ENCODE measurements around the gene RAPGEF1. TPM values are rescaled to one million over a fixed set of nuclear protein-coding genes. Genes with fewer than 3 reads are reported as not detected.

The RAPGEF1 gene
- total and polyA plus RNA-seq, 2 experiments from 2014 or later: 9.9 to 82.8 TPM

- ATAC-seq (peak; percentile 82), DNase-seq (ENCODE audit: low spot score) (peak; percentile 62)
Observed at GRCh38 chr9:131697097-131697496, 42.8 kb downstream of the RAPGEF1 start.

DNA sequence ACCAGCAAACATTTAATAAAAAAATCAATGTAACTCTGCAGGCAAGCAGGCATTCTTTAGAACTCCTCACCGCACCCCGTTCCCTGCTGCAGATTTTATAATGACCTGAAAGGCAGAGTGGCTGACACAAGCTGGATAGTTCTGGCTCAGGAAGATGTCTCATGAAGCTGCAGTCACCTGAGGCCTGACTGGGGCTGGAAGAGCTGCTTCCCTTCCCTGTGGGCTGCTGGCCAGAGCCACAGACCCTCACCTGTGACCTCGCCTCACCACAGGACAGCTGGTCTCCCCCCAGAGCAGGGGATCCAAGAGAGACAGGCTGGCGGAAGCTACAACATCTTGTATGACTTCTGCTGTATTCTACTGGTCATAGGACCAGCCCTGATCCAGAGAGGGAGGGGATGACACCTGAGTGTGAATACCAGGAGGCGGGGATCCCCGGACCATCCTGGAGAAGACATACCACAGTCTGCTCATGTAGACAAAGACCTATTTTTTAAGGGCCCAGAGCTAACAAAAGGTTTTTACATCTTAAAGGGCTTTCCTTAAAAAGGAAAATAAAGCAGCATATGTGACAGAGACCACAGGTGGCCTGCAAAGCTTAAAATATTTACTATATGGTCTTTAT lies 43.9 kb downstream of the RAPGEF1 start:
- Histone ChIP-seq H3F3A (replicated peaks; ENCODE audit: low read depth) (no peaks in the 10 kb centered on the region), H3K9me2 (ENCODE audit: insufficient read depth) (no peaks in the 10 kb centered on the region), H3K27ac (ENCODE audit: low read depth) (peak overlapping the region; percentile 70), H3K36me3 (ENCODE audit: insufficient read depth) (no peaks in the 10 kb centered on the region), H4K20me1 (replicated peaks; ENCODE audit: insufficient read depth) (no peaks in the 10 kb centered on the region), H3K4me1 (ENCODE audit: insufficient read depth) (peaks cover 73% of the 10 kb centered on the region), H3K4me2 (peak overlapping the region; percentile 54), H3K27me3 (ENCODE audit: insufficient read depth) (no peaks in the 10 kb centered on the region), H3K4me3 (no peak overlapping the region), H2AFZ (no peak overlapping the region), H3K79me2 (replicated peaks; ENCODE audit: insufficient read depth) (peaks cover 77% of the 10 kb centered on the region)
- peak; percentile 61 for DNase-seq (ENCODE audit: low spot score)
- TF ChIP-seq ZNF462 (CRISPR knock-in tag; IDR thresholded peaks at IDR 0.05): 0 out of 2 replicates have a peak, but pooled peaks have one; percentile 13
- no peak for TF ChIP-seq ZNF114 (CRISPR knock-in tag; IDR thresholded peaks at IDR 0.05)
- H3K27ac Mint-ChIP-seq: peak overlapping the region; percentile 30
- no peaks in the 10 kb centered on the region; the same call in 2 of the 3 replicates for H3K36me3 Mint-ChIP-seq (ENCODE audit: low read depth)
- H3K4me3 Mint-ChIP-seq: no peak overlapping the region
- peaks cover 82% of the 10 kb centered on the region for H3K4me1 Mint-ChIP-seq
- peaks cover 4% of the 10 kb centered on the region for H3K27me3 Mint-ChIP-seq (ENCODE audit: insufficient read depth, low read depth, poor library complexity)
- ATAC-seq: peak; percentile 62
- H3K9me3 Mint-ChIP-seq: no peaks in the 10 kb centered on the region; the same call in 2 of the 3 replicates

More at GRCh38 chr9:131697097-131697496, 42.8 kb downstream of the RAPGEF1 start:
- no peaks in the 10 kb centered on the region for H3K27me3 ChIP-seq (ENCODE audit: insufficient read depth)
- H3K36me3 Mint-ChIP-seq (ENCODE audit: low read depth): no peaks in the 10 kb centered on the region; the same call in 2 of the 3 replicates
- no peaks in the 10 kb centered on the region for H4K20me1 ChIP-seq (replicated peaks; ENCODE audit: insufficient read depth)
- H3K4me3 ChIP-seq: no peak overlapping the region
- peak overlapping the region; percentile 65 for H3K27ac ChIP-seq (ENCODE audit: low read depth)
- H2AFZ ChIP-seq: no peak overlapping the region
- no peak overlapping the region for H3K27ac Mint-ChIP-seq
- H3K4me1 ChIP-seq (ENCODE audit: insufficient read depth): peaks cover 80% of the 10 kb centered on the region
- no peaks in the 10 kb centered on the region for H3K36me3 ChIP-seq (ENCODE audit: insufficient read depth)
- no peak overlapping the region; the same call in 1 of the 2 replicates for H3K4me2 ChIP-seq
- H3F3A ChIP-seq (replicated peaks; ENCODE audit: low read depth): no peaks in the 10 kb centered on the region
- H3K4me3 Mint-ChIP-seq: no peak overlapping the region
- TF ChIP-seq NANOG (IDR thresholded peaks at IDR 0.05; ENCODE audit: borderline replicate concordance): no peak
- TF ChIP-seq, protein P1, sequence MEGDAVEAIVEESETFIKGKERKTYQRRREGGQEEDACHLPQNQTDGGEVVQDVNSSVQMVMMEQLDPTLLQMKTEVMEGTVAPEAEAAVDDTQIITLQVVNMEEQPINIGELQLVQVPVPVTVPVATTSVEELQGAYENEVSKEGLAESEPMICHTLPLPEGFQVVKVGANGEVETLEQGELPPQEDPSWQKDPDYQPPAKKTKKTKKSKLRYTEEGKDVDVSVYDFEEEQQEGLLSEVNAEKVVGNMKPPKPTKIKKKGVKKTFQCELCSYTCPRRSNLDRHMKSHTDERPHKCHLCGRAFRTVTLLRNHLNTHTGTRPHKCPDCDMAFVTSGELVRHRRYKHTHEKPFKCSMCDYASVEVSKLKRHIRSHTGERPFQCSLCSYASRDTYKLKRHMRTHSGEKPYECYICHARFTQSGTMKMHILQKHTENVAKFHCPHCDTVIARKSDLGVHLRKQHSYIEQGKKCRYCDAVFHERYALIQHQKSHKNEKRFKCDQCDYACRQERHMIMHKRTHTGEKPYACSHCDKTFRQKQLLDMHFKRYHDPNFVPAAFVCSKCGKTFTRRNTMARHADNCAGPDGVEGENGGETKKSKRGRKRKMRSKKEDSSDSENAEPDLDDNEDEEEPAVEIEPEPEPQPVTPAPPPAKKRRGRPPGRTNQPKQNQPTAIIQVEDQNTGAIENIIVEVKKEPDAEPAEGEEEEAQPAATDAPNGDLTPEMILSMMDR (conservative IDR thresholded peaks at IDR 0.05; ENCODE audit: low read depth in 2 of 2): peak in 1 of 2 experiments; percentile 27; a peak in 2 of 4 replicates
- H3K9me2 ChIP-seq (ENCODE audit: insufficient read depth): no peaks in the 10 kb centered on the region
- H3K9me3 Mint-ChIP-seq: no peaks in the 10 kb centered on the region; the same call in 2 of the 3 replicates
- H3K79me2 ChIP-seq (replicated peaks; ENCODE audit: insufficient read depth): peaks cover 71% of the 10 kb centered on the region
- H3K4me1 Mint-ChIP-seq: peaks cover 91% of the 10 kb centered on the region
- H3K27me3 Mint-ChIP-seq (ENCODE audit: insufficient read depth, low read depth, poor library complexity): peaks cover 4% of the 10 kb centered on the region
